IMR-90 (cell line): ENCODE data around the gene RAP2C. TPM values are rescaled to one million over a fixed set of nuclear protein-coding genes. Genes with fewer than 3 reads are reported as not detected.

Source experiments
- ATAC-seq: fragments of 200-7000 bp; cut with Tn5 transposase; 2 replicates; pipeline ENCODE4 v1.9.1; 2020; ENCODE audit warnings: low read depth, mild to moderate bottlenecking, moderate library complexity
- BruUV-seq: library from RNA; stranded (reverse); fragments of 400-500 nt; replicated peaks from 2 replicates; lab custom pipeline; 2021; lab: Mats Ljungman, UMichigan
- CTCF ChIA-PET: fragments of 300-600 bp; formaldehyde crosslinking; extraction: SDS; loops from one replicate; lab custom pipeline; 2021; ENCODE audit warnings: antibody characterized with exemption; lab: Yijun Ruan, JAX
- POLR2A ChIA-PET: fragments of 300-600 bp; sonication (Branson Sonifier 250); formaldehyde crosslinking; loops from one replicate; lab custom pipeline; 2022; ENCODE audit warnings: antibody characterized with exemption; ENCODE audit not compliant: unreplicated experiment; lab: Charles Lee
- DNase-seq: peaks from one replicate; pipeline ENCODE4 v3.0.0; 2013
- H2AFZ ChIP-seq: replicated peaks from 2 replicates; pipeline ENCODE3; 2013; ENCODE audit warnings: low read length, mild to moderate bottlenecking; ENCODE audit not compliant: poor library complexity
- H2AK5ac ChIP-seq: 2 replicates; pipeline ENCODE4 v1.6.1; 2013; ENCODE audit warnings: low read depth, low read length, inconsistent platforms
- H2AK9ac ChIP-seq: replicated peaks from 2 replicates; pipeline ENCODE3; 2013; ENCODE audit warnings: mild to moderate bottlenecking, low read depth, low read length, moderate library complexity; ENCODE audit not compliant: poor library complexity
- H2BK120ac ChIP-seq: 2 replicates; pipeline ENCODE4 v1.6.1; 2013; ENCODE audit warnings: low read depth, low read length, inconsistent platforms
- H2BK15ac ChIP-seq: 3 replicates; pipeline ENCODE4 v1.6.1; 2013; ENCODE audit warnings: low read depth, low read length, inconsistent platforms
- H2BK20ac ChIP-seq: 2 replicates; pipeline ENCODE4 v1.6.1; 2013; ENCODE audit warnings: low read depth, mild to moderate bottlenecking, inconsistent platforms, low read length, moderate library complexity
- H2BK5ac ChIP-seq: 2 replicates; pipeline ENCODE4 v1.6.1; 2013; ENCODE audit warnings: mild to moderate bottlenecking, low read depth, low read length, inconsistent platforms; ENCODE audit not compliant: poor library complexity, severe bottlenecking
- H3K14ac ChIP-seq: replicated peaks from 2 replicates; pipeline ENCODE4 v1.6.1; 2013; ENCODE audit warnings: low read depth, low read length, inconsistent platforms
- H3K18ac ChIP-seq: 2 replicates; pipeline ENCODE4 v1.6.1; 2013; ENCODE audit warnings: low read depth, low read length, control low read depth
- H3K23ac ChIP-seq: 2 replicates; pipeline ENCODE4 v1.6.1; 2013; ENCODE audit warnings: low read depth, low read length, inconsistent platforms
- H3K27ac ChIP-seq: 2 replicates; pipeline ENCODE4 v1.5.1; 2013; ENCODE audit warnings: mild to moderate bottlenecking, control low read depth, low read length; ENCODE audit not compliant: insufficient read depth
- H3K27me3 ChIP-seq: 2 replicates; pipeline ENCODE4 v1.6.1; 2013; ENCODE audit warnings: low read length; ENCODE audit not compliant: control insufficient read depth, insufficient read depth
- H3K36me3 ChIP-seq: 2 replicates; pipeline ENCODE4 v1.6.1; 2013; ENCODE audit warnings: low read length, mixed read lengths; ENCODE audit not compliant: control insufficient read depth, insufficient read depth
- H3K4ac ChIP-seq: 2 replicates; pipeline ENCODE4 v1.6.1; 2013; ENCODE audit warnings: low read depth, low read length, inconsistent platforms
- H3K4me1 ChIP-seq: 2 replicates; pipeline ENCODE4 v1.6.1; 2013; ENCODE audit warnings: low read length, mixed read lengths; ENCODE audit not compliant: control insufficient read depth, insufficient read depth
- H3K4me2 ChIP-seq: 2 replicates; pipeline ENCODE4 v1.6.1; 2013; ENCODE audit warnings: low read depth, mild to moderate bottlenecking, control low read depth, low read length, moderate library complexity
- H3K4me3 ChIP-seq: 2 replicates; pipeline ENCODE4 v1.5.1; 2013; ENCODE audit warnings: low read depth, mild to moderate bottlenecking, control low read depth, low read length, moderate library complexity; ENCODE audit not compliant: insufficient read depth
- H3K56ac ChIP-seq: 2 replicates; pipeline ENCODE4 v1.6.1; 2013; ENCODE audit warnings: low read length, inconsistent platforms; ENCODE audit not compliant: insufficient read depth; ENCODE audit errors: extremely low read depth
- H3K79me1 ChIP-seq, 2 experiments: 2 replicates each; pipeline ENCODE4 v1.6.1; 2013; ENCODE audit warnings: low read length in 2 of 2, inconsistent platforms in 1 of 2, low read depth in 1 of 2
- H3K9ac ChIP-seq: 2 replicates; pipeline ENCODE4 v1.6.1; 2013; ENCODE audit warnings: low read depth, low read length, control low read depth
- H3K9me1 ChIP-seq: 2 replicates; pipeline ENCODE4 v1.6.1; 2013; ENCODE audit warnings: low read length, inconsistent platforms; ENCODE audit not compliant: insufficient read depth
- H3K9me3 ChIP-seq: 2 replicates; pipeline ENCODE4 v1.6.1; 2013; ENCODE audit warnings: low read length; ENCODE audit not compliant: control insufficient read depth, insufficient read depth
- H4K20me1 ChIP-seq: 2 replicates; pipeline ENCODE4 v1.6.1; 2013; ENCODE audit warnings: low read length, inconsistent platforms; ENCODE audit not compliant: insufficient read depth
- H4K5ac ChIP-seq: 2 replicates; pipeline ENCODE4 v1.6.1; 2013; ENCODE audit warnings: mild to moderate bottlenecking, low read depth, low read length, control low read depth
- H4K8ac ChIP-seq, 2 experiments: 2 replicates each; pipeline ENCODE4 v1.6.1; 2013; ENCODE audit warnings: low read depth in 2 of 2, low read length in 2 of 2, control low read depth in 1 of 2, inconsistent platforms in 1 of 2
- H4K91ac ChIP-seq: 2 replicates; pipeline ENCODE4 v1.6.1; 2013; ENCODE audit warnings: low read depth, low read length, inconsistent platforms; ENCODE audit not compliant: insufficient read depth
- CTCF ChIP-seq: conservative IDR thresholded peaks from 2 replicates; pipeline ENCODE4 v1.5.1; 2012; ENCODE audit warnings: mild to moderate bottlenecking, low read depth, low read length, improper control_type of control experiment
- FOS ChIP-seq: fragments of 150-350 bp; IDR thresholded peaks from 2 replicates; pipeline ENCODE4 v1.6.1; 2016; ENCODE audit warnings: low read depth, low read length
- MXI1 ChIP-seq: IDR thresholded peaks from 2 replicates; pipeline ENCODE4 v1.6.1; 2012; ENCODE audit warnings: low read depth, mild to moderate bottlenecking, low read length, moderate library complexity, borderline replicate concordance
- NFE2L2 ChIP-seq: fragments of 150-350 bp; IDR thresholded peaks from 2 replicates; pipeline ENCODE4 v1.6.1; 2016; ENCODE audit warnings: low read depth, mild to moderate bottlenecking, low read length
- POLR2A ChIP-seq: IDR thresholded peaks from 2 replicates; pipeline ENCODE4 v1.6.1; 2012; ENCODE audit warnings: mild to moderate bottlenecking, low read depth, low read length
- RAD21 ChIP-seq: IDR thresholded peaks from 2 replicates; pipeline ENCODE4 v1.6.1; 2012; ENCODE audit warnings: low read length, improper control_type of control experiment
- USF2 ChIP-seq: fragments of 150-350 bp; IDR thresholded peaks from 2 replicates; pipeline ENCODE4 v1.6.1; 2017; ENCODE audit warnings: mild to moderate bottlenecking, antibody characterized with exemption, low read length, low read depth
- WGBS, 2 experiments: methylation state at CpG; one replicate each; pipeline versions ENCODE4 v1.1.5 to v1.1.7; 2013; ENCODE audit warnings: missing lambda C conversion rate in 2 of 2; ENCODE audit not compliant: insufficient read length in 1 of 2; ENCODE audit errors: extremely low coverage in 2 of 2; 5-methylcytosine and 5-hydroxymethylcytosine counted together
- dilution Hi-C: fragments of 300-500 bp; cut with HindIII; formaldehyde crosslinking; loops from one replicate; pipeline ENCODE4 v1.14.3; 2018; ENCODE audit warnings: low sequenced_read_pairs; ENCODE audit not compliant: unreplicated experiment
- in situ Hi-C: fragments of 300-500 bp; cut with MboI; formaldehyde crosslinking; loops from 3 replicates; pipeline ENCODE4 v1.14.3; 2019; ENCODE audit warnings: low sequenced_read_pairs, inconsistent platforms, mixed read lengths
- intact Hi-C: fragments of 100-400 bp; cut with micrococcal nuclease; formaldehyde crosslinking; loops from 2 replicates; pipeline ENCODE4 v1.10.0; 2022
- polyA plus RNA-seq, 3 experiments: library from polyadenylated mRNA; depleted of rRNA; stranded (reverse); fragments of >200 nt; gene quantifications; 2 replicates each; pipeline ENCODE4 v1.2.3, GENCODE V29; 2012; ENCODE audit warnings: low replicate concordance in 1 of 3
- total RNA-seq: library from RNA; depleted of rRNA; stranded (reverse); fragments of >200 nt; gene quantifications from 2 replicates; pipeline ENCODE4 v1.2.3, GENCODE V29; 2012

The RAP2C gene
- total and polyA plus RNA-seq, 2 of the 4 experiments (the other 2 are of a cell fraction): 7.6 to 24.9 TPM

- BruUV-seq: no TSS peak
- POLR2A ChIA-PET: no interaction called here
- no peaks in the 10 kb centered on the region for H3K36me3 ChIP-seq
Observed at GRCh38 chrX:132193872-132194574, 25.2 kb downstream of the RAP2C start.

More at GRCh38 chrX:132193872-132194574, 25.2 kb downstream of the RAP2C start:
- Histone ChIP-seq H3K56ac (no peak overlapping the region), H2AK9ac (no peak overlapping the region), H4K91ac (no peak overlapping the region), H3K4me1 (no peaks in the 10 kb centered on the region), H2BK5ac (no peak overlapping the region), H3K4me3 (no peak overlapping the region), H3K23ac (no peak overlapping the region), H3K9ac (no peak overlapping the region), H3K14ac (no peak overlapping the region), H3K18ac (no peak overlapping the region), H2BK15ac (no peak overlapping the region), H4K8ac (no peak overlapping the region), H4K5ac (no peak overlapping the region), H3K4me2 (no peak overlapping the region), H3K27me3 (peaks cover 3% of the 10 kb centered on the region; the same call in 1 of the 2 replicates), H3K27ac (no peak overlapping the region), H2AFZ (no peak overlapping the region), H2BK20ac (no peak overlapping the region), H3K4ac (no peak overlapping the region), H3K9me1 (no peaks in the 10 kb centered on the region), H3K79me1 (no peaks in the 10 kb centered on the region), H4K20me1 (no peaks in the 10 kb centered on the region), H3K9me3 (no peaks in the 10 kb centered on the region; the same call in 1 of the 2 replicates), H2BK120ac (no peak overlapping the region), H2AK5ac (no peak overlapping the region)
- 90% methylated on average over 9 of the region's 29 CpGs; no CpG with 5 or more reads in 1 of the 2 experiments for WGBS, 2 experiments
- DNase-seq: no peak
- in situ Hi-C loops (no loop called here), intact Hi-C loops (no loop called here), dilution Hi-C loops (no loop called here)
- CTCF ChIA-PET: no interaction called here
- no peak for ATAC-seq
- no peak for TF ChIP-seq FOS
- TF ChIP-seq POLR2A: no peak
- TF ChIP-seq USF2: no peak
- TF ChIP-seq NFE2L2: no peak
- TF ChIP-seq RAD21: no peak
- TF ChIP-seq MXI1: no peak
- no peak for TF ChIP-seq CTCF
